GM13976 (cell line): Measurements from ENCODE around the gene UBE3B.

Source experiments
- DNase-seq: peaks from one replicate; pipeline ENCODE4 v3.0.0; 2012; ENCODE audit warnings: low spot score
- in situ Hi-C: fragments of 300-500 bp; cut with MboI; formaldehyde crosslinking; loops from one replicate; pipeline ENCODE4 v1.12.0; 2022; ENCODE audit warnings: low sequenced_read_pairs, mixed read lengths, inconsistent platforms; ENCODE audit not compliant: unreplicated experiment
- TF ChIP-seq, protein P1 (sequence below): IDR thresholded peaks from 2 replicates; pipeline ENCODE4 v1.5.1; 2012; ENCODE audit warnings: borderline replicate concordance, mild to moderate bottlenecking; ENCODE audit not compliant: insufficient read depth; ENCODE audit errors: extremely low read depth, missing control alignments, control extremely low read depth

The UBE3B gene

GRCh38 chr12:109524466-109525278 is 47.2 kb downstream of the UBE3B start:
- no peak for DNase-seq
- TF ChIP-seq, protein P1, sequence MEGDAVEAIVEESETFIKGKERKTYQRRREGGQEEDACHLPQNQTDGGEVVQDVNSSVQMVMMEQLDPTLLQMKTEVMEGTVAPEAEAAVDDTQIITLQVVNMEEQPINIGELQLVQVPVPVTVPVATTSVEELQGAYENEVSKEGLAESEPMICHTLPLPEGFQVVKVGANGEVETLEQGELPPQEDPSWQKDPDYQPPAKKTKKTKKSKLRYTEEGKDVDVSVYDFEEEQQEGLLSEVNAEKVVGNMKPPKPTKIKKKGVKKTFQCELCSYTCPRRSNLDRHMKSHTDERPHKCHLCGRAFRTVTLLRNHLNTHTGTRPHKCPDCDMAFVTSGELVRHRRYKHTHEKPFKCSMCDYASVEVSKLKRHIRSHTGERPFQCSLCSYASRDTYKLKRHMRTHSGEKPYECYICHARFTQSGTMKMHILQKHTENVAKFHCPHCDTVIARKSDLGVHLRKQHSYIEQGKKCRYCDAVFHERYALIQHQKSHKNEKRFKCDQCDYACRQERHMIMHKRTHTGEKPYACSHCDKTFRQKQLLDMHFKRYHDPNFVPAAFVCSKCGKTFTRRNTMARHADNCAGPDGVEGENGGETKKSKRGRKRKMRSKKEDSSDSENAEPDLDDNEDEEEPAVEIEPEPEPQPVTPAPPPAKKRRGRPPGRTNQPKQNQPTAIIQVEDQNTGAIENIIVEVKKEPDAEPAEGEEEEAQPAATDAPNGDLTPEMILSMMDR: no peak
- in situ Hi-C loops: no loop called here

GRCh38 chr12:109525279-109525585 is 47.8 kb downstream of the UBE3B start:
- TF ChIP-seq, protein P1: no peak
- in situ Hi-C loops: no loop called here
- DNase-seq: no peak

DNA sequence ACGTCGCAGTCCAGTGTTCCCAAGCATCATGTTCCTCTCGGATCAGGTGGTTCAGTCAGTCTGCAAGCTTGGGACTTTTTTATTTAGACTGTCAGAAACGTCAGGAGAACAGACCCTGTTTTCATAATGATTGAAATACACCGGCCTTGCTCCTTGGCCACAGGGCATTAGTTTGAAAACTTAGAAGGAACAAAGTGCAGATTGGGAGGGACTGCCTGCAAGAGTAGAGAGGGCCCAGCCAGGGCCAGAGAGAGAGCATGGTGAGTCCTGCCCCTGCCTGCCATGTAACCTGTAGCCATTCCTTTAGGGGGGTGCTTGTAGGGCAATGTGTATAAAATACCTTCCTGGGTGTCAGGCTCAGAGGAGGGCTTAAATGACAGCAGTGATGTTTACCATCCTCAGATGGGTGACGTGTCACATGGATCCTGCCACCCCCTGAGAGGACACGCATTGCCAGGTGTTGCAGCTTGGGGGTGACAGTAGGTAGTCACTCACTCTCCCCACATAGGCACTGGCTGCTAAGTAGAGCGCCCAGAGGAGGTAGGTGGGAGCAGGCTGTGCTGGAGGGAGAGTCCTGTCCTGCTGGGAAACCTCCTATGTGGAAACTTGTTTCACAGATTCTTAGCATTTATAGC is 50.2 kb downstream of the UBE3B start:
- DNase-seq: no peak
- in situ Hi-C loops: no loop called here
- TF ChIP-seq, protein P1: no peak

DNA sequence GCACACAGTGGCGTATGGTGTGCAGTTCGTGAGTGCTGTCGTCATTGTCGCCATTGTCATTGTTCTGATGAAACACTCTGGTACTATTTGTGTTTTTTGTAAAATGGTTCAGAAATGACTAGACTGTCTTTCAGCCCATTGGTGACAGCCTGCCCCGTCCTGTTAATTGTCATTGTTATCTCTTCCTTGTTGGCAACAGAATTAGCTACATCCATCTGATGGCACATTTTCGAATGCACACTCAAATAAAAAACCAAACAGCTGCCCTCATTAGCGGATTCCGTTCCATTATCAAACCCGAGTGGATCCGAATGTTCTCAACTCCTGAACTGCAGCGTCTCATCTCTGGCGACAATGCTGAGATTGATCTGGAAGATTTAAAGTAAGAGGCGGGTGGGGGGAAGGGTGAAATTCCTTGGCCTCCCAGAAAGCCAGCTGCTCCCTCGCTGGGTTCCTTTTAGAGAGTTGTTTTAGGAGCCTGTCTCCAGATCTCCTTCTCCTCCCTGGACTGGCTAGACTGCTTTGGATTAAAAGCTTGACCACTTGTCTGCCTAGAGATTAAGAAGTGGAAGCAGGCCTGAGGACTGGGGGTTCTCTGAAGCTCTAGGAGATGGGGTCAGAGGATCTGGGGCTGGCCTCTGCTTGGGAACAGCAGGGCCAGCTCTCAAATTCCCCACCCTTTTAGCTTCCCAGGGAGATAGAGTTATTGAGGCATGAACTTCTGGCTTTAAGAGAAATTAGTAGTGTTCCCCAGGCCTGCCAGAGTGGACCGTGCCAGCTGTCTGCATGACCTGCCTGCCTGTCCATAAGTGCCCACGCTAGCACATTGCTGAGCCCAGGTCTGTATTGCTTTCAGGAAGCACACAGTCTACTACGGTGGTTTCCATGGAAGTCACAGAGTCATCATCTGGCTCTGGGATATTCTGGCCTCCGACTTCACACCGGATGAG is 52.5 kb downstream of the UBE3B start:
- TF ChIP-seq, protein P1: no peak
- in situ Hi-C loops: no loop called here
- DNase-seq: no peak

- TF ChIP-seq, protein P1: no peak
- in situ Hi-C loops: no loop called here
- no peak for DNase-seq
Observed at GRCh38 chr12:109531411-109531810, 54.0 kb downstream of the UBE3B start.

DNA sequence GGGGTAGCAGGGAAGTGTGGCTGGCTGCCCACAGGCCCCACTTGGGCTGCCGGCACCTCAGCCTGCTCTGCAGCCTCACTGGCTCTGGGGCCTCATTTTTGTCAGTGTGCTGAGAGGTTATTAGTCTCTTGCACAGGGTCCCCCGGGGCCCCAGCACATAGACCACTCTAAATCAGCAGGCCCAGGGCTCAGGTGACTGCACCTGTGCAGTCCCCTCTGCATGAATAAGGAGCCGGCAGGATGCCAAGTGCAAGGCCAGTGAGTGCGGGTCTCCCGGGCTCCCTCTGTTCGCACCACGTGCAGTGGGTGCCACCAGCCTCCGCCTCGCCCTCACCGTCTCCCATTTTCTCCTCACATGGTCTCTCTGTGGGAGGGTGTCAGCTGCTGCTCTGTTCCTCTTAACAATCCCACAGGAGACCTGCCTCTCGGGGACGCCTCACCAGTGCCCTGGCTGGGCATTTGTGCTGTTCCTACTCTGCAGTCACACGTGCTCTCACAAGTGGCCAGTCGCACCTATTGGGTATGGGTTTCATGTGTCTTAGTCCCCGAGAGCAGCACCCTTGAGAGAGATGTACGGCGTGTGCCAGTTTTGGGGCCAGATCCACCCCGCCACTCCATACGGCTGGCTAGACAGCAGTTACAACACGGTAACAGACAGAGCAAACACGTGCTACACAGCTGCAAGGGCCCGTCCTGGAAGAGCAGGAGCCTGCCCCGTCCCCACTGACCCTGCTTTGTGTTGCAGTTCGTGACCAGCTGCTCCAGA is 55.5 kb downstream of the UBE3B start:
- TF ChIP-seq, protein P1: no peak
- DNase-seq: no peak
- in situ Hi-C loops: no loop called here
